GM12872 (cell line): ENCODE data around the gene YBX2.

Experiments
- TF ChIP-seq, protein P1 (sequence below): IDR thresholded peaks from 3 replicates; pipeline ENCODE4 v1.5.1; 2011; ENCODE audit warnings: low read depth, mild to moderate bottlenecking, low read length, moderate library complexity; ENCODE audit not compliant: insufficient read depth

Gene YBX2

DNA sequence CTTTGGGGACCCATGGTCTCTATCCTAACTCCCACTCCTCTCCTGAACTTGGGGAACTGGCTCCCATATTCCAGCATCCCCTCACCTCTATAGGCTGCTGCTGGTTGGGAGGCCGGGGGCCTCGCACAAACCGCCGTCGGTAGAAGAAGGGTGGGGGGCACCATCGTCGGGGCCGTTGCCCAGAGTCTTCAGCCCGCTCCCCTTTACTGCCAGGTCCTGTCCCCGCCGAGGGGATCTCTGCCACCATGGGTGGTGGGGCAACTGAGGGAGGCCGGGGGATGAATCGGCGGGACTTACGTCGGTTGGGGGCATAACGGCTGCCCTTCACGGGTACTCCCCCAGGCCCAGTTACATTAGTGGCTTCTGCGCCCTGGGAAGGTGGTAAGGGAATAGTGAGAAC lies 4.3 kb downstream of the YBX2 start:
- TF ChIP-seq, protein P1, sequence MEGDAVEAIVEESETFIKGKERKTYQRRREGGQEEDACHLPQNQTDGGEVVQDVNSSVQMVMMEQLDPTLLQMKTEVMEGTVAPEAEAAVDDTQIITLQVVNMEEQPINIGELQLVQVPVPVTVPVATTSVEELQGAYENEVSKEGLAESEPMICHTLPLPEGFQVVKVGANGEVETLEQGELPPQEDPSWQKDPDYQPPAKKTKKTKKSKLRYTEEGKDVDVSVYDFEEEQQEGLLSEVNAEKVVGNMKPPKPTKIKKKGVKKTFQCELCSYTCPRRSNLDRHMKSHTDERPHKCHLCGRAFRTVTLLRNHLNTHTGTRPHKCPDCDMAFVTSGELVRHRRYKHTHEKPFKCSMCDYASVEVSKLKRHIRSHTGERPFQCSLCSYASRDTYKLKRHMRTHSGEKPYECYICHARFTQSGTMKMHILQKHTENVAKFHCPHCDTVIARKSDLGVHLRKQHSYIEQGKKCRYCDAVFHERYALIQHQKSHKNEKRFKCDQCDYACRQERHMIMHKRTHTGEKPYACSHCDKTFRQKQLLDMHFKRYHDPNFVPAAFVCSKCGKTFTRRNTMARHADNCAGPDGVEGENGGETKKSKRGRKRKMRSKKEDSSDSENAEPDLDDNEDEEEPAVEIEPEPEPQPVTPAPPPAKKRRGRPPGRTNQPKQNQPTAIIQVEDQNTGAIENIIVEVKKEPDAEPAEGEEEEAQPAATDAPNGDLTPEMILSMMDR, result no peak

DNA sequence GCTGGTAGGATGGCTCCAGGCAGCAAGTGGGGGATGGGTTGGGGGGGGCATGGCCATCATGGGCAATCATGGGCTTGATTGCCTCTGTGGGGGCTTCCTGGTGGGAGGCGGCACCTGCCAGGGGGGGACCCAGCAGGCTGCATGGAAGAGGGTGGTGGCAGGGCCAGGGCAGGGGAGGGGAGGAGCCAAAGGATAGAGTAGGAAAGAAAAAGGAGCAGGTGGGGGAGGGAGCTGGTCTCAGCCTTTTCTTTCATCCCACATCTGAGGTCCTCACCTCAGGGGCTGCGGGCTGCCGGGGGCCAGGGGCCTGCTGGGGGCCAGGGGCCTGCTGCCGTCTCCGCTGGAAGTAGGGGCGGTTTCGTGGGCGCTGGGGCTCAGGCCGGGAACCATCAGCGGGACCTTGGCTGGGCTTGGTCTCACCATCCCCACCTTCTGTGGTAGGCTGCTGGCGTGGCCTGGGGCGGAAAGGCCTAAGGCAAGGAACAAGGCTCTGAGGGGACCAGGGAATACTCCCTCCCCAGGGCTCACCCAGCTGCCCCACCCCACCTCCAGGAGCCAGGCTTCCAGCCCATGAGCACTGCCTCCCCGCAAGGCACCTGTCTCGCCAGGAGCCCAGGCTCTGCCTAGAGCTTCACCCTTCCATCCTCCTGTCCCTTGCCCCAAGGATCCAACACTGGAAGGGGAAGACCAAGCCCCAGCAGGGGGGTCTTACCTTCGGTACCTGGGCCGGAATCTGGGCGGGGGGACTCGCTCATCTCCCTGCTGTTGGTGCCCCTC lies 5.0 kb downstream of the YBX2 start:
- TF ChIP-seq, protein P1, result no peak

DNA sequence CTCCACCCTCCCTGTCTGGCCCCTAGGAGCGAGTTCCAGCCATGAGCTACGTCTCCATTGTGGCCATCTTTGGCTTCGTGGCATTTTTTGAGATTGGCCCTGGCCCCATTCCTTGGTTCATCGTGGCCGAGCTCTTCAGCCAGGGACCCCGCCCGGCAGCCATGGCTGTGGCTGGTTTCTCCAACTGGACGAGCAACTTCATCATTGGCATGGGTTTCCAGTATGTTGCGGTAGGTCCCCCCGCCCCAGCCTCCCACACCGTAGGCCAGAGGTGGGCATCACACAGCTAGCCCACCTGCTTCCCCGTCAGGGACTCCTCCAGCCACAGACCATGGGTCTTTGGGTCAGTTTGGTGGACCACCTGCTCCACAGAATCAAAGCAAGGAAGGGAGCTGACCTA lies 8.8 kb downstream of the YBX2 start:
- TF ChIP-seq, protein P1, result no peak

DNA sequence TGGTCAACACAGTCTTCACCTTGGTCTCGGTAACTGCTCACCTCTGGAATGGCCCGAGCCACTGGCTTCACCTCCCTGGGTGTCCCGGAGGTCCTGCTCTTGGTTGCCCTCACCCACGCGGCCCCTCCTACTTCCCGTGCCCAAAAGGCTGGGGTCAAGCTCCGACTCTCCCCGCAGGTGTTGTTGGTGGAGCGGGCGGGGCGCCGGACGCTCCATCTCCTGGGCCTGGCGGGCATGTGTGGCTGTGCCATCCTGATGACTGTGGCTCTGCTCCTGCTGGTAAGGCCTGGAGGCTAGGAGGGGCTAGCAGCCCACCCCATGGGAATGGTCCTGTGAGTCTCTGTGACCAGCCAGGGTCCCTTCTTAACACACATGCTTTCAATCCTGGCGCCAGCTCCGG lies 9.5 kb downstream of the YBX2 start:
- TF ChIP-seq, protein P1, result no peak

DNA sequence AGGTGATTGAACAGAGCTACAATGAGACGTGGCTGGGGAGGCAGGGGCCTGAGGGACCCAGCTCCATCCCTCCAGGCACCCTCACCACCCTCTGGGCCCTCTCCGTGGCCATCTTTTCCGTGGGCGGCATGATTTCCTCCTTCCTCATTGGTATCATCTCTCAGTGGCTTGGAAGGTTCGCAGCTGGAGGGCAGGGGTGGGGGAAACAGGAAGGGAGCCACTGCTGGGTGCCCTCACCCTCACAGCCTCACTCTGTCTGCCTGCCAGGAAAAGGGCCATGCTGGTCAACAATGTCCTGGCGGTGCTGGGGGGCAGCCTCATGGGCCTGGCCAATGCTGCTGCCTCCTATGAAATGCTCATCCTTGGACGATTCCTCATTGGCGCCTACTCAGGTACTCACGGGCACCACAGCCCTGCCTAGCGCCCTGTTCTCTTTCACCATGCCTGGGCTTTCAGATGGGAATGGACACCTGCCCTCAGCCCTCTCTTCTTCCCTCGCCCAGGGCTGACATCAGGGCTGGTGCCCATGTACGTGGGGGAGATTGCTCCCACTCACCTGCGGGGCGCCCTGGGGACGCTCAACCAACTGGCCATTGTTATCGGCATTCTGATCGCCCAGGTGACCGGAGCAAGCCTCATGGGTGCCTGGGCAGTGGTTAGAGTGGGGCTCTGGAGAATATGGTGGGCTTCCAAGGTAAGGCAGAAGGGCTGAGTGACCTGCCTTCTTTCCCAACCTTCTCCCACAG lies 10.8 kb downstream of the YBX2 start:
- TF ChIP-seq, protein P1, result no peak

DNA sequence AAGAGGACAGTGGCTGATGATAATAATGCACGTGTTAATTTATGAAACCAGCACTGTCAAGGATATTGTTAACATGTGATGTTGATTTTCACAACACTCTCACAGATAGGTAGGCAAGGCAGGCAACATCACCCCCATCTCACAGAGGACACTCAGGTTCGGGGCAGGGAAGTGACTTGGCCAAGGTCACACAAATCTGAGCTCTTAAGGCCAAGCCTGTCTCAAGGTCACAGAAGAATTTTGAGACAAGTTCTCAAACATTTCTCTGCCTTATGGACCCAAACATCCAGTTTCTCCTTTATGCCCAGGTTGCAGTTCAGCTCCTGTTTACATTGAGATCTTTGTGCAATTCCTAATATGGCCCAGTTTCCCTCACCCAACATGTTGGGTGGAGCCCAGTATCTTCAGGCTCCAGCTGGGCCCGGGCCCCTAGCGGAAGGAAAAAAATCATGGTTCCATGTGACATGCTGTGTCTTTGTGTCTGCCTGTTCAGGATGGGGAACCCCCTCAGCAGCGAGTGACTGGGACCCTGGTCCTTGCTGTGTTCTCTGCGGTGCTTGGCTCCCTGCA lies 11.6 kb downstream of the YBX2 start:
- TF ChIP-seq, protein P1, result no peak

DNA sequence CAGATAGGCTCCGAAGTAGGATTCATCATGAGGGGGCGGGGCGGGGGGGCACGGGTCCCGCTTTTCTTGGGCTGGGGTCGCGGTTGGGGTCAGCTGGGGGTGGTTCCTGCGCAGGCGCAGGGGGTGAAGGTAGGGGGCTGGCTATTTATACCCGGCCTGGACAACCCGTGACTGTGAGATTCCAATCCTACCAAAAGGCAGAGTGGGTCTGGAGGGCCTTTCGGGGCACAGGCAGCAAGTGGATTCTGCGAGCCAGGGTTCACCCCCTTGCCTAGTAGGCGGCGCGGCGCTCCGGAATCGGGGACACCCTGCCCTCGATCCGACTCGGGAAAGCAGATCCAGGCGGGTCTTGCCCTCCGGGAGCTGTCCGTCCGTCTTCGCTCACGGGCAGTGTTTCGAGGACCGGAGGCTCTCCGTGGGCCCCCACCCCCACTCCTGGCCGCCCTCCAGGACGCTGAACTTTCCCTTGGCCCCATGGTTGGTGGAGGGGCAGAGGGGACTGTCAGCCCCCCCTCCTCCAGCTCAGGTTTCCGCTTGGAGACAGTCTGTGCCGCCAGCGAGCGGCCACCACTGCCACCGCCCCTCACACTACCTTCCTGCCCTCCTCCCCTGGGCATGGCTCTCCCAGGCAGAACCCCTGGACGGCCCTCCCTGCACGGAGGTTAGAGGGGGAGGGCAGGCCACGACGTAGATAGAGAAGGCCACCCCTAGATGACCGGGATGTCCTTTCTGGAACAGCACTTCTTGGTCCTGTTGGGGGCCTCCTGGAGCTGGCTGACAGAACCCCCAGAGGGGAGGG lies 12.3 kb downstream of the YBX2 start:
- TF ChIP-seq, protein P1, result no peak
